Mesendoderm (in vitro differentiated cells): ENCODE measurements around the gene MMP7.

Source experiments
- DNase-seq: peaks from one replicate; pipeline ENCODE4 v3.0.0; 2013
- H2AK5ac ChIP-seq: 2 replicates; pipeline ENCODE4 v1.6.1; 2013; ENCODE audit warnings: low read length, inconsistent platforms
- H2BK120ac ChIP-seq: 2 replicates; pipeline ENCODE4 v1.6.1; 2013; ENCODE audit warnings: low read depth, mild to moderate bottlenecking, low read length, moderate library complexity, mixed read lengths
- H2BK15ac ChIP-seq: replicated peaks from 2 replicates; pipeline ENCODE4 v1.6.1; 2013; ENCODE audit warnings: low read depth, mild to moderate bottlenecking, moderate library complexity
- H2BK5ac ChIP-seq: 2 replicates; pipeline ENCODE4 v1.6.1; 2013; ENCODE audit warnings: low read length, inconsistent platforms
- H3K18ac ChIP-seq: 2 replicates; pipeline ENCODE4 v1.6.1; 2013; ENCODE audit warnings: mild to moderate bottlenecking, low read length, mixed read lengths
- H3K23ac ChIP-seq: one replicate; pipeline ENCODE4 v1.6.1; 2013; ENCODE audit warnings: low read length
- H3K27ac ChIP-seq: 2 replicates; pipeline ENCODE4 v1.5.1; 2013; ENCODE audit warnings: low read depth, mild to moderate bottlenecking, inconsistent platforms, low read length, moderate library complexity
- H3K27me3 ChIP-seq: 2 replicates; pipeline ENCODE4 v1.6.1; 2013; ENCODE audit warnings: low read length, control low read depth, mild to moderate bottlenecking, inconsistent platforms; ENCODE audit not compliant: insufficient read depth, poor library complexity
- H3K36me3 ChIP-seq: 2 replicates; pipeline ENCODE4 v1.6.1; 2013; ENCODE audit warnings: low read length, inconsistent platforms; ENCODE audit not compliant: control insufficient read depth, insufficient read depth
- H3K4ac ChIP-seq: one replicate; pipeline ENCODE4 v1.6.1; 2013; ENCODE audit warnings: low read depth, mild to moderate bottlenecking, low read length, moderate library complexity
- H3K4me1 ChIP-seq: 2 replicates; pipeline ENCODE4 v1.6.1; 2013; ENCODE audit warnings: low read depth, low read length, inconsistent platforms; ENCODE audit not compliant: control insufficient read depth
- H3K4me2 ChIP-seq: 2 replicates; pipeline ENCODE4 v1.6.1; 2013; ENCODE audit warnings: low read length
- H3K4me3 ChIP-seq: 2 replicates; pipeline ENCODE4 v1.5.1; 2013; ENCODE audit warnings: mild to moderate bottlenecking, low read length
- H3K56ac ChIP-seq: one replicate; pipeline ENCODE4 v1.6.1; 2013; ENCODE audit warnings: low read length
- H3K79me1 ChIP-seq: 2 replicates; pipeline ENCODE4 v1.6.1; 2013; ENCODE audit warnings: low read length, inconsistent platforms
- H3K79me2 ChIP-seq: 2 replicates; pipeline ENCODE4 v1.6.1; 2013; ENCODE audit warnings: mild to moderate bottlenecking, low read length; ENCODE audit not compliant: control insufficient read depth, insufficient read depth
- H3K9ac ChIP-seq: 2 replicates; pipeline ENCODE4 v1.6.1; 2013; ENCODE audit warnings: low read length, inconsistent platforms
- H4K5ac ChIP-seq: one replicate; pipeline ENCODE4 v1.6.1; 2013; ENCODE audit warnings: low read length
- H4K8ac ChIP-seq: one replicate; pipeline ENCODE4 v1.6.1; 2013; ENCODE audit warnings: low read depth, mild to moderate bottlenecking, control low read depth, low read length, moderate library complexity
- WGBS: extraction: QIAGEN DNeasy Blood & Tissue Kit; methylation state at CpG from one replicate; pipeline ENCODE4 v1.1.7; 2013; ENCODE audit warnings: low lambda C conversion rate, missing lambda C conversion rate; ENCODE audit not compliant: insufficient coverage; ENCODE audit errors: extremely low coverage; 5-methylcytosine and 5-hydroxymethylcytosine counted together

MMP7 gene

DNA sequence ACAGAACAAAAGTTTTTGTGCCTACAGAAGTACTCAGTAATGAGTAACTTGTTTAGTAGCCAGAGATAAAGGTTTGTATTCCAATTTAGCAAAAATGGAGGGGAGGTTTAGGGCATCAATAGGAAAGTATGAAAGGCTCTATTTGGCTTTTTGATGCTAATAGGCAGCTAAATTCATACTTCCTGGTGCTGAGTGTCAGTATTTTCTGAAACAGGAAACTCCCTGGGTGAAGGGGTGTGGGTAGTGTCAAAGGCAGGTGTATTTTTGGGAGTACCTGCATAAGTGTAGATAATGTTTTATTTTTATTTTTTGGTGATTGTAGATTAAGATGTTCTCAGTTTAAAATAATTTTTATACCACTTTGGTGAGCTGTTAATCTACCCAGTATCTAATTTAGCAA, 29.3 kb upstream of the MMP7 start:
- no peak overlapping the region for H2BK5ac ChIP-seq
- H3K36me3 ChIP-seq: no peaks in the 10 kb centered on the region
- no peak overlapping the region for H3K9ac ChIP-seq
- H3K79me1 ChIP-seq: no peaks in the 10 kb centered on the region
- no peak overlapping the region for H3K27ac ChIP-seq
- no peak overlapping the region for H3K23ac ChIP-seq
- H3K4ac ChIP-seq: no peak overlapping the region
- no peak overlapping the region for H2BK15ac ChIP-seq
- no peak overlapping the region for H3K4me2 ChIP-seq
- H3K4me1 ChIP-seq: no peaks in the 10 kb centered on the region
- no peak for DNase-seq
- no peak overlapping the region for H3K18ac ChIP-seq
- H3K4me3 ChIP-seq: no peak overlapping the region
- H2AK5ac ChIP-seq: no peak overlapping the region
- no peak overlapping the region for H4K5ac ChIP-seq
- no peaks in the 10 kb centered on the region for H3K79me2 ChIP-seq
- H3K56ac ChIP-seq: no peak overlapping the region
- H4K8ac ChIP-seq: no peak overlapping the region
- no peaks in the 10 kb centered on the region for H3K27me3 ChIP-seq
- H2BK120ac ChIP-seq: no peak overlapping the region

DNA sequence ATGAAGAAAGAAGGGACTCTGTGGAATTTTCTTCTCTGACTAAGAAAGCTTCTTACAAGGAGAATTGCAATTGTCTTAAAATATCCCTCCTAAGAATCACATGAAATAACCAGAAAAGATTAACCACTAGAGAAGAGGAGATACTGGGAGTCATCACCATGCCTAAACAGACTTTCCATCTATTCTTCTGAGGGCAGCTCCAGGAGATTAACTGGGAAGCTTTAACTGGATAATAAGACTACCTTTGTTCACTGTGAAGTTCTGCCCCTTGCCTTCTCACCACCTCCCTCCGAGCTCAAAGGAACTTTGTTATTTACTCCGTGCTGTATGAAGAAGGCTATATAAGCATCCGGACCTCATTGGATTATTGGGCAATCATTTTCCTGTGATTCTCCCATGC, 24.5 kb upstream of the MMP7 start:
- H4K5ac ChIP-seq: no peak overlapping the region
- H3K56ac ChIP-seq: no peak overlapping the region
- H2BK15ac ChIP-seq: no peak overlapping the region
- no peak overlapping the region for H3K4ac ChIP-seq
- no peak overlapping the region for H3K27ac ChIP-seq
- H3K4me2 ChIP-seq: no peak overlapping the region
- no peak overlapping the region for H3K23ac ChIP-seq
- no peaks in the 10 kb centered on the region for H3K36me3 ChIP-seq
- peaks cover 2% of the 10 kb centered on the region for H3K4me1 ChIP-seq
- no peaks in the 10 kb centered on the region for H3K79me1 ChIP-seq
- no peak overlapping the region for H2AK5ac ChIP-seq
- no peaks in the 10 kb centered on the region for H3K27me3 ChIP-seq
- H3K9ac ChIP-seq: no peak overlapping the region
- H2BK120ac ChIP-seq: no peak overlapping the region
- H4K8ac ChIP-seq: no peak overlapping the region
- no peak overlapping the region for H3K4me3 ChIP-seq
- DNase-seq: no peak
- WGBS: no CpG with 5 or more reads among the region's 3 CpGs
- H2BK5ac ChIP-seq: no peak overlapping the region
- no peak overlapping the region for H3K18ac ChIP-seq
- no peaks in the 10 kb centered on the region for H3K79me2 ChIP-seq

DNA sequence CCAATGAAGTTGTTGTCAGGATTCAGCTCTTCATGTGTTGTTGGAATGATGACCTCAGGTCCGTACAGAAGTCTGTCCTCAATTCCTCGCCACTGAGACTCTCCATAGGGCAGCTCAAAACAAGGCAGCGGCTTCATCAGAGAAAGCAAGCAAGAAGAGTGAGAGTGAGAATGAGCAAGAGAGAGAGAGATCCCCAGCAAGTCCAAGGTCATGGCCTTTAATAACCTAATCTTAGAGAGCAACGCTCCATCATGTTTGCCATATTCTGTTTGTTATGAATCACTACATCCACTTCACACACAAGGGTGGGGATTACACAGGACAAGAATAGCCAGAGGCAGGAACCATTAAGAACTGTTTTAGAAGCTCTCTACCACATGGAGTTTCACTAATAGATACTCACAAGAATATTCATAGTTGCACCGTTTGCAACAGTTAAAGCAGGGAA, 23.3 kb upstream of the MMP7 start:
- Histone ChIP-seq H2BK120ac (no peak overlapping the region), H3K4me1 (peaks cover 2% of the 10 kb centered on the region), H3K18ac (no peak overlapping the region), H3K27ac (no peak overlapping the region), H3K56ac (no peak overlapping the region), H2BK5ac (no peak overlapping the region), H3K79me1 (no peaks in the 10 kb centered on the region), H2BK15ac (no peak overlapping the region), H4K8ac (no peak overlapping the region), H2AK5ac (no peak overlapping the region), H3K4me2 (no peak overlapping the region), H3K4me3 (no peak overlapping the region), H3K36me3 (no peaks in the 10 kb centered on the region), H3K79me2 (no peaks in the 10 kb centered on the region), H3K23ac (no peak overlapping the region), H3K4ac (no peak overlapping the region), H3K9ac (no peak overlapping the region), H4K5ac (no peak overlapping the region), H3K27me3 (no peaks in the 10 kb centered on the region)
- no peak for DNase-seq
- WGBS: no CpG with 5 or more reads among the region's 5 CpGs

DNA sequence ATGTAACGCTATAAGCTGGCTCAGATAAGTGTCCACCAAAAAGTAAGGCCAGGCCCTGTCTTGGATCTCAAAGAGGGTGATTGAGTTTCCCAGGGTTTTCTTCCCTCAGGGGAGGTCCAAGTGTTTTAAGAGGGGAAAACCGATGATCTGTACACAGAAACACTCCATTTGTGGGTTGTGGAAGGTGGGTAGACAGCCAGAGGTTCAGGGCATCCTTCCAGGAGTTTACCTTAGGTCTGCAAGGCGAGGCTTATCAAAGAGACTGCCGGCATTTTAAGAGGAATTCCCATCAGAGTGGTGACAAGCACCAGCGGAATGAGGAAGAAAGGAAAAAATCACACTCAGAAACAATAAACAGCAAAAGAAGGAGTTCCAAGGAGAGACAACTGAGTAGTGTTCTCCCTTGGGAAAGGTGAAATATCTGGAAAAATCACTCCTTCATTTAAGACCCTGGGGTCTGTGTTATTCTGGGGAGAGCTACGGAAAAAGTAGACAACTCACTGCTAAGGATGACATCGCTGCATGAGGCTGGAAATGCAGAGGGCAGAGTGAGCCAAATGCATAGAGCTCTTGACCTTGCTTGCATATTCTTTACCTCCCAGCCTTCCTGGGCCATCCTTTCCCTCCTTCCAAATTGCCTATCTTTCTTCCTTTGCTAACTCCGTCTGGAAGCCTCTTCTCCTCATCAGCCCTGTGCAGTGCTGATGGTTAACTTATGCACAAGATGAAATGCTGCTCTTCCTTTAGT, 22.1 kb upstream of the MMP7 start:
- Histone ChIP-seq H4K5ac (no peak overlapping the region), H3K4me3 (no peak overlapping the region), H2BK15ac (no peak overlapping the region), H2BK120ac (no peak overlapping the region), H2AK5ac (no peak overlapping the region), H3K27ac (no peak overlapping the region), H3K56ac (no peak overlapping the region), H3K4me2 (no peak overlapping the region), H3K4ac (no peak overlapping the region), H3K79me1 (no peaks in the 10 kb centered on the region), H3K36me3 (no peaks in the 10 kb centered on the region), H2BK5ac (no peak overlapping the region), H3K18ac (no peak overlapping the region), H3K79me2 (no peaks in the 10 kb centered on the region), H3K9ac (no peak overlapping the region), H3K27me3 (no peaks in the 10 kb centered on the region), H3K23ac (no peak overlapping the region), H3K4me1 (peaks cover 2% of the 10 kb centered on the region), H4K8ac (no peak overlapping the region)
- WGBS: no CpG with 5 or more reads among the region's 8 CpGs
- DNase-seq: peak; percentile 45

DNA sequence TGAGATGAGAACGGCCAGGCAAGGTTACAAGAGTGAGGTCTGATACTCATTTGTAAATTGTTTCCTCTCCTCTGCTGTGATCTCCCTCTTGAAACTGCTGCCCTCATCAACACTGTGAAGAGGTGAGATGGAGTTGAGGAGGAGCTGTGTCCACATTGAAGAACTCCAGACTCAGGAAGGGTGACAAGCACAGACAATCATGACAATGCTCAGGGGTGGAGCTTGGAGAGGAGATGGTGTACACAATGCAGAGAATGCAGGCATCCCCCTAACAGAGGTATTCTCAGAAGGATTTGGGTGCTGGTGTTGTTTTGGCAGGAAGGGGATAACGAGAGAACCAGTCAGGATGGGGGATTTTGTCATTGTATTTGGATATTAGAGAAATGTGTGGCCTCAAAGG, 21.5 kb upstream of the MMP7 start:
- Histone ChIP-seq H3K27me3 (no peaks in the 10 kb centered on the region), H4K5ac (no peak overlapping the region), H3K36me3 (no peaks in the 10 kb centered on the region), H3K23ac (no peak overlapping the region), H3K4me1 (peaks cover 2% of the 10 kb centered on the region), H3K9ac (no peak overlapping the region), H2BK120ac (no peak overlapping the region), H3K4me2 (no peak overlapping the region), H3K4me3 (no peak overlapping the region), H3K4ac (no peak overlapping the region), H2BK15ac (no peak overlapping the region), H3K18ac (no peak overlapping the region), H3K56ac (no peak overlapping the region), H3K79me1 (no peaks in the 10 kb centered on the region), H3K79me2 (no peaks in the 10 kb centered on the region), H2AK5ac (no peak overlapping the region), H2BK5ac (no peak overlapping the region), H4K8ac (no peak overlapping the region), H3K27ac (no peak overlapping the region)
- WGBS: no CpG with 5 or more reads among the region's 2 CpGs
- peak; percentile 35 for DNase-seq

DNA sequence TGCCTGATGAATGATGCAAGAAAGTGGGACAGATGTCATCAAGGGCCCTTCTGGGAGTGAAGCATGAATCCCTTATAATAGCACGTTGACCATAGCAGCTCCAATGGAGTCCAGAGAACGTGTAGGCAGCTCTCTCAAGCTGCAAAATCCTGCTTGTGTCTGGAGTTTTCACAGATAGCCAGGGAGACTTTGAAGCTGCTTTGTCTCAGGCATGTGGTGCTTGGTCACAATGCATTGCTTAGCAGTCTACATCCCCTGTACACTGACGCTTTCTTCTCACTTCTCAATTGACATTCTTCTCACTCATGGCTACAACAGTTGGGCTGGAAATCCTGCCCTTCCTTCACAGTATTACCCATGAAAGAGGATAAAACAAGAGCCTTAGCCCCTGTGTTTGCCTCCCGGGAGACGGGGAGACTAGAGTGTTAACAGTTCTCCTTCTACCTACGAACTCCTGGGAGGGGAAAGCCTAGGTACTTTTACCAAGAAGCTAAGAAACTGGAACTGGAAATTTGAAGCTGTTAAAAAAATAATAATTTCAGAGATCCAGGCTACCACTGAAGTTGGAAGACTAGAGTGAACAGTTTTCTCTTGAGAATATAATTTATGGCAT, 20.7 kb upstream of the MMP7 start:
- no peak overlapping the region for H3K18ac ChIP-seq

More for the DNA sequence above, 20.7 kb upstream of the MMP7 start:
- Histone ChIP-seq H3K4ac (no peak overlapping the region), H3K23ac (no peak overlapping the region), H2AK5ac (no peak overlapping the region), H2BK120ac (no peak overlapping the region), H3K4me3 (no peak overlapping the region), H3K79me1 (no peaks in the 10 kb centered on the region), H2BK5ac (no peak overlapping the region), H3K56ac (no peak overlapping the region), H3K4me2 (no peak overlapping the region), H2BK15ac (no peak overlapping the region), H3K27ac (no peak overlapping the region), H3K9ac (no peak overlapping the region), H3K27me3 (no peaks in the 10 kb centered on the region), H3K4me1 (peaks cover 2% of the 10 kb centered on the region), H4K8ac (no peak overlapping the region), H3K36me3 (no peaks in the 10 kb centered on the region), H3K79me2 (no peaks in the 10 kb centered on the region), H4K5ac (no peak overlapping the region)
- DNase-seq: no peak
- WGBS: no CpG with 5 or more reads among the region's 6 CpGs
